Neutrophil (primary cell): ENCODE results near the gene IGFBP4.
A peak's percentile ranks its signal among the peaks of the same experiment; 100 is the strongest.

Source experiments
- H3K27ac ChIP-seq: fragments of 200-600 bp; sonication (generic); 2 replicates; pipeline ENCODE4 v1.5.1; 2016; ENCODE audit warnings: mild to moderate bottlenecking, moderate library complexity
- H3K27me3 ChIP-seq: fragments of 200-600 bp; sonication (generic); 2 replicates; pipeline ENCODE4 v1.6.0; 2016; ENCODE audit warnings: mild to moderate bottlenecking
- H3K36me3 ChIP-seq: fragments of 200-600 bp; sonication (generic); 2 replicates; pipeline ENCODE4 v1.5.1; 2017
- H3K4me1 ChIP-seq, 2 experiments: fragments of 200-600 bp in 1 of 2; sonication (generic) in 1 of 2; 1 replicate in 1 of 2; 2 replicates in 1 of 2; pipeline versions ENCODE4 v1.5.1 to v1.6.1; 2013 to 2016; ENCODE audit warnings: low read depth in 1 of 2, low read length in 1 of 2, mild to moderate bottlenecking in 1 of 2, moderate library complexity in 1 of 2; ENCODE audit not compliant: control insufficient read depth in 1 of 2, insufficient read depth in 1 of 2
- H3K4me3 ChIP-seq, 2 experiments: fragments of 200-600 bp in 1 of 2; sonication (generic) in 1 of 2; 1 replicate in 1 of 2; 2 replicates in 1 of 2; pipeline ENCODE4 v1.5.1; 2013 to 2016; ENCODE audit warnings: low read depth in 1 of 2, low read length in 1 of 2, mild to moderate bottlenecking in 1 of 2, moderate library complexity in 1 of 2
- H3K9me3 ChIP-seq: fragments of 200-600 bp; sonication (generic); 2 replicates; pipeline ENCODE4 v1.5.1; 2016
- CTCF ChIP-seq: fragments of 200-600 bp; sonication (generic); IDR thresholded peaks from 2 replicates; pipeline ENCODE4 v1.5.1; 2016; ENCODE audit warnings: antibody characterized with exemption

Gene IGFBP4

GRCh38 chr17:40433551-40434415 is 9.5 kb upstream of the IGFBP4 start:
- no peak overlapping the region for H3K27ac ChIP-seq
- H3K9me3 ChIP-seq = no peaks in the 10 kb centered on the region
- no peaks in the 10 kb centered on the region for H3K4me1 ChIP-seq
- H3K4me3 ChIP-seq = no peak overlapping the region
- TF ChIP-seq CTCF = no peak
- peaks cover 18% of the 10 kb centered on the region for H3K27me3 ChIP-seq
- no peaks in the 10 kb centered on the region for H3K36me3 ChIP-seq

- Histone ChIP-seq H3K27me3 (peaks cover 27% of the 10 kb centered on the region), H3K36me3 (no peaks in the 10 kb centered on the region), H3K4me3 (no peak overlapping the region), H3K27ac (no peak overlapping the region), H3K4me1 (no peaks in the 10 kb centered on the region), H3K9me3 (no peaks in the 10 kb centered on the region)
- no peak for TF ChIP-seq CTCF
These were observed 6.6 kb upstream of the IGFBP4 start for GRCh38 chr17:40436636-40437035.

- no peaks in the 10 kb centered on the region for H3K36me3 ChIP-seq
- no peak overlapping the region for H3K27ac ChIP-seq
- H3K27me3 ChIP-seq = peaks cover 29% of the 10 kb centered on the region
- no peaks in the 10 kb centered on the region for H3K9me3 ChIP-seq
- H3K4me1 ChIP-seq = no peaks in the 10 kb centered on the region
- H3K4me3 ChIP-seq = no peak overlapping the region
- TF ChIP-seq CTCF = no peak
These were observed 6.0 kb upstream of the IGFBP4 start for GRCh38 chr17:40437095-40437732.

GRCh38 chr17:40440166-40440565 is 3.1 kb upstream of the IGFBP4 start:
- Histone ChIP-seq H3K9me3 (no peaks in the 10 kb centered on the region), H3K36me3 (no peaks in the 10 kb centered on the region), H3K4me3 (no peak overlapping the region), H3K27me3 (peaks cover 58% of the 10 kb centered on the region), H3K4me1 (peaks cover 4 to 17% of the 10 kb centered on the region in 2 experiments), H3K27ac (no peak overlapping the region)
- TF ChIP-seq CTCF = no peak

- Histone ChIP-seq H3K27me3 (peaks cover 82% of the 10 kb centered on the region), H3K4me1 (peaks cover 4 to 22% of the 10 kb centered on the region in 2 experiments), H3K27ac (no peak overlapping the region), H3K36me3 (no peaks in the 10 kb centered on the region), H3K9me3 (no peaks in the 10 kb centered on the region), H3K4me3 (peak overlapping the region in 1 of 2 experiments; percentile 10)
- TF ChIP-seq CTCF = no peak
These were observed 656 bp upstream of the IGFBP4 start for GRCh38 chr17:40442392-40443195.
